Osteocyte (in vitro differentiated cells): Measurements from ENCODE around the gene RABL3. TPM values are rescaled to one million over a fixed set of nuclear protein-coding genes. Genes with fewer than 3 reads are reported as not detected.
"Not testable (repeated sequence)": the region's sequence is repeated elsewhere in the genome, so short reads cannot be mapped to it uniquely, and the experiment has no call there.

Source experiments
- DNase-seq: peaks from one replicate; pipeline ENCODE4 v3.0.0; 2021; ENCODE audit warnings: mixed read lengths; ENCODE audit not compliant: unreplicated experiment; ENCODE audit errors: extremely low spot score
- H3K27ac Mint-ChIP-seq: one replicate; pipeline ENCODE4 v1.8.0; 2021; ENCODE audit warnings: mild to moderate bottlenecking, mixed read lengths; ENCODE audit not compliant: unreplicated experiment
- H3K27me3 Mint-ChIP-seq: one replicate; pipeline ENCODE4 v1.8.0; 2021; ENCODE audit warnings: mixed read lengths; ENCODE audit not compliant: unreplicated experiment
- H3K36me3 Mint-ChIP-seq: one replicate; pipeline ENCODE4 v1.8.0; 2021; ENCODE audit warnings: mixed read lengths; ENCODE audit not compliant: unreplicated experiment
- H3K4me1 Mint-ChIP-seq: one replicate; pipeline ENCODE4 v1.8.0; 2021; ENCODE audit warnings: mixed read lengths; ENCODE audit not compliant: unreplicated experiment
- H3K4me3 Mint-ChIP-seq: one replicate; pipeline ENCODE4 v1.8.0; 2021; ENCODE audit warnings: mild to moderate bottlenecking, moderate library complexity, mixed read lengths; ENCODE audit not compliant: unreplicated experiment
- H3K9me3 Mint-ChIP-seq: one replicate; pipeline ENCODE4 v1.8.0; 2021; ENCODE audit warnings: mixed read lengths; ENCODE audit not compliant: unreplicated experiment
- total RNA-seq: library from RNA; stranded (reverse); gene quantifications from 2 replicates; pipeline ENCODE4 v1.2.1, GENCODE V29; 2021
- TF ChIP-seq, protein P1 (sequence below): fragments of 200-600 bp; sonication (generic); IDR thresholded peaks from 2 replicates; pipeline ENCODE4 v1.5.0; 2021; ENCODE audit warnings: antibody characterized with exemption, mild to moderate bottlenecking, moderate library complexity

RABL3 gene
- total RNA-seq, 1 donor from 2014 or later, result 17.4 TPM

DNA sequence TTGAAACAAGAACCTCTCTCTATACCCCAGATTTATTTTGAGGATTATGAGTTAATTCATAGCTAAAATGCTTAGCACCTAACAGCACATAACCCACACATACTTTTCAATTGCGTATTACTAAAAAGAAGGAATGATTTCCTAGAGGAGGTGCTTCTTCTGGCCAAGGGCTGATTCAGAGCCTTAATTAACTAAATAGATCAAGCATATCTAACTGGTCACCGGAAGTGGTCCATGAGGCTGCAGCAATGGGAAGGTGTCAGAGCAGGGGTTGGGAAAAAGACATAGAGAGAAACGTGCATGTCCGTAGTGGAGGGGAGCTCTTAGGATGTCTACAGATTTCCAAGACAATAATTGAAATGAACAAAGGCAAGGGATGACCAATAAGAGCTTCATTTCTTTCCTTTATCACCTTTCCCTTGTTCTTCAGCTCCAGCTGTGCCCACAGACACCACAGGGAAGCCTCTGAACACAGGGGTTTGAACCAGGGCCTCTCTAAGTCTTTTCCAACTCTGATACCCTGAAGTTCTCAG, 60.7 kb downstream of the RABL3 start:
- TF ChIP-seq, protein P1, sequence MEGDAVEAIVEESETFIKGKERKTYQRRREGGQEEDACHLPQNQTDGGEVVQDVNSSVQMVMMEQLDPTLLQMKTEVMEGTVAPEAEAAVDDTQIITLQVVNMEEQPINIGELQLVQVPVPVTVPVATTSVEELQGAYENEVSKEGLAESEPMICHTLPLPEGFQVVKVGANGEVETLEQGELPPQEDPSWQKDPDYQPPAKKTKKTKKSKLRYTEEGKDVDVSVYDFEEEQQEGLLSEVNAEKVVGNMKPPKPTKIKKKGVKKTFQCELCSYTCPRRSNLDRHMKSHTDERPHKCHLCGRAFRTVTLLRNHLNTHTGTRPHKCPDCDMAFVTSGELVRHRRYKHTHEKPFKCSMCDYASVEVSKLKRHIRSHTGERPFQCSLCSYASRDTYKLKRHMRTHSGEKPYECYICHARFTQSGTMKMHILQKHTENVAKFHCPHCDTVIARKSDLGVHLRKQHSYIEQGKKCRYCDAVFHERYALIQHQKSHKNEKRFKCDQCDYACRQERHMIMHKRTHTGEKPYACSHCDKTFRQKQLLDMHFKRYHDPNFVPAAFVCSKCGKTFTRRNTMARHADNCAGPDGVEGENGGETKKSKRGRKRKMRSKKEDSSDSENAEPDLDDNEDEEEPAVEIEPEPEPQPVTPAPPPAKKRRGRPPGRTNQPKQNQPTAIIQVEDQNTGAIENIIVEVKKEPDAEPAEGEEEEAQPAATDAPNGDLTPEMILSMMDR, result no peak
- H3K9me3 Mint-ChIP-seq, result peaks cover 8% of the 10 kb centered on the region
- no peak overlapping the region for H3K4me3 Mint-ChIP-seq
- DNase-seq, result no peak
- peaks cover 4% of the 10 kb centered on the region for H3K36me3 Mint-ChIP-seq
- H3K27me3 Mint-ChIP-seq, result no peaks in the 10 kb centered on the region
- H3K4me1 Mint-ChIP-seq, result peaks cover 31% of the 10 kb centered on the region
- no peak overlapping the region for H3K27ac Mint-ChIP-seq

DNA sequence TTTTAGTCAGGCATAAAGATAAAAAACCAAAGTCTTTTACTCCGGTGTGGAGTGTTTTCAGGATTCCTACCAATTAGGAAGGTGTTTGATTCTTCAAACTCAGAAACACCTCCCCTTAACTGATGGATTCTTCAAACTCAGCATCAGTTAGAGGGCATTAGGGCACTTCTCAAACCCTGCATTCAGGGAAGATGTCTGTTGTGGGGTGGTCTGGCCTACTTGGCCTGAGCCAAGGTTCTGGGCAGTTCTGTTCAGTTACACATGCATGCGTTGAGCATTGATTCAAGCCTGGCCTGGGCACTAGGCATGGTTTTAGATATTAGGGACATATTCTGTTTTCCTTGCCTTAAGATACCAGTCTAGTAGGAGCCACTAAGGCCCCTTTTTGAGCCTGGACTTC, 61.3 kb downstream of the RABL3 start:
- Mint-ChIP-seq H3K27ac (no peak overlapping the region), H3K4me3 (no peak overlapping the region), H3K36me3 (peaks cover under 1% of the 10 kb centered on the region), H3K9me3 (peaks cover 8% of the 10 kb centered on the region), H3K4me1 (peaks cover 31% of the 10 kb centered on the region), H3K27me3 (no peaks in the 10 kb centered on the region)
- no peak for DNase-seq
- TF ChIP-seq, protein P1, result no peak

DNA sequence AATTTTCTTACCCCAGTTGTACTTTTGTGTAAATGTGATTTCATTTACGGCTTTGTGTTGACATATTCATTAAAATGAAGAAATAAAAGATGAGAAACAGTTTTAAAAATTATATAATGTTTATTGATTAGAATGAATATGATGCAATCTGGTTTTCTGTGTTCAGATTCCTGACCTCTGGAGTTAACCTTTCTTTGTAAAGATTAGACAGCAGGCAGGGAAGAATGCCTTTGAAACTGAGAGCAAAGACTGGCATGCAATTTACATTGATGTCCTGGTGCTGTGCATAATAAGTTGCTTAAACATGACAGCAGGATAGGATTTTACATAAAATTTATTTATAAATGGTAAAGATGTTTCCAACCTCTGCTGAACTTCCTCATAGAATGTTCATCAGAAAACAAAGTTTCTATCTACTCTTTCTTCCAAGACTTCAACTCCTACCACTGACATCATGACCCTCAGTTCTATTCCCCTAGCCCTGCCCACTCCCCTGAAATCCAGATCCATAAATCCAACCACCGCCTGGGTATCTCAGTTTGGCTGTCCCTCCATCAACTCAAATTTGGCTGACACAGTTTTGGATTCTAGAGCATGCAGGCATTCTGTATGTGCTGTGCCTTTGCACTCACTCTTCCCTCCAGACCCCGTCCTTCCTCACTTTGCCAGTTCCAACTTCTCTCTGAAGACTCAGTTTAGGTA, 62.0 kb downstream of the RABL3 start:
- DNase-seq, result no peak
- Mint-ChIP-seq H3K4me3 (no peak overlapping the region), H3K27me3 (no peaks in the 10 kb centered on the region), H3K9me3 (peaks cover 8% of the 10 kb centered on the region), H3K4me1 (peaks cover 31% of the 10 kb centered on the region), H3K27ac (no peak overlapping the region), H3K36me3 (no peaks in the 10 kb centered on the region)
- TF ChIP-seq, protein P1, result no peak

DNA sequence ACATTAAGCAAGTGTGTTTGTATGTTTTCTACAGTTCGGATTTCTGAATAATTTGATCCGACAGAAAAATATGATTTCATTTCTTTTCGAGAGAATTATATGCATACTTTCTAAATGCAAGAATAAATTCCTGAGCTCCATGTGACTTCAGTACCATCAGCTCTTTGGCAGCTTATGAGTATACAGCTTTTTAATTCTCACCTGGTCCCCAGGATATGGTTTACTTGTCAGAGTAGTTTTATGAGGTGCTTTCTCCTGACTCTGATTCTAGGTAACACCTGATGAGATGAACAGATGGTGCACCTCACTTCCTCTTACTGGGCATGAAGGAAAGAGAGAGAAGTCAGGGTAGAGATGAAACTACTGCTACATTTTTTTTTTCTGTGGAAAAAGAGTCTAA, 63.3 kb downstream of the RABL3 start:
- Mint-ChIP-seq H3K27ac (peak overlapping the region; percentile 95), H3K4me3 (peak overlapping the region; percentile 59), H3K9me3 (peaks cover 8% of the 10 kb centered on the region), H3K27me3 (no peaks in the 10 kb centered on the region), H3K36me3 (no peaks in the 10 kb centered on the region), H3K4me1 (peaks cover 31% of the 10 kb centered on the region)
- DNase-seq, result no peak
- TF ChIP-seq, protein P1, result no peak

DNA sequence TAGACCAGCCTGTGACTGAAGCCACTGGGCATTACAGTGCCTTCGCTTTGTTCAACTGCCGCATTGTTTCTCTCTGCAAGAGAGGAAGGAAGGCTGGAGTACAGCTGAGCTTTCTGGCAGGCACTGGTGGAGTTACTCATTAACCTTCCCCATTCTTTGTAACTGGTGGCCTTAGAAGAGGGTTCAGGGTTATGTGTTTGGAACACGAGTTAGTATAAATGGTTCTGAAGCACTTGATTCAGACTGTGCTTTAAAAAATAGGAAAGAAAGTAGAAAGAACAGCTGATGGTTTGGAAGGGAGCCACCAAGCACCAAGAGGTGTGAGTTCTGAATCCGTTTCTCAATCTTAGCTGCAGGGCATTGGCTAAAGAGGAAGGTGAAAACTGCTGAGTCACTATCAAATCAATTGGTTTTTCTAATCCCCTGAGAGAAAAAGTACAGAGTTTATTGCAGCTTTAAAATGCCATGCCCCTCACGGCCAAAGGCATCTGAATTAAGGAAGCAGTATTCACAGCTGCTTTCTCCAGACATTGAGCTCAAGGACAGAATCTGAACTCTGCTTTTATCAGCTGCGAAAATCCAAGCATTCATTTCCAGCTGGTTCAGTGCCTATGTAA, 63.9 kb downstream of the RABL3 start:
- DNase-seq, result no peak
- TF ChIP-seq, protein P1, result no peak
- Mint-ChIP-seq H3K27me3 (no peaks in the 10 kb centered on the region), H3K9me3 (peaks cover 8% of the 10 kb centered on the region), H3K27ac (peak overlapping the region; percentile 95), H3K4me3 (peak overlapping the region; percentile 59), H3K4me1 (peaks cover 31% of the 10 kb centered on the region), H3K36me3 (no peaks in the 10 kb centered on the region)

DNA sequence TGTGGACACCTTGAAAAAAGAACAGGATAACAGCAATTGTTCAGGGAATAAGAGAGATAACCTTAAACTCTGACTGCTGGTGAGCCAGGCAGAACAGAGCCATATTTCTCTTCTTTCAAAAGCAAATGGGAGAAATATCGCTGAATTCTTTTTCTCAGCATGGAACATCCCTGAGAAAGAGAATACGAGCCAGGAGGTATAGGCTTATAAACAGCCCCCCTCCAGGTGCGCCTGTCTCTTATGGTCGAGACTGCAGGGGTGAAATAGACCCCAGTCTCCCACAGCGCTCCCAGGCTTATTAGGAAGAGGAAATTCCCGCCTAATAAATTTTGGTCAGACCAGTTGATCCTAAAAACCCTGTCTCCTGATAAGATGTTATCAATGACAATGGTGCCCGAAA, 65.1 kb downstream of the RABL3 start:
- not testable (repeated sequence) for H3K4me3 Mint-ChIP-seq, DNase-seq, H3K9me3 Mint-ChIP-seq, H3K36me3 Mint-ChIP-seq, H3K27ac Mint-ChIP-seq, H3K27me3 Mint-ChIP-seq
- H3K4me1 Mint-ChIP-seq, result peaks cover 29% of the 10 kb centered on the region
